Fibroblast of the aortic adventitia (primary cell): ENCODE data around the gene TSPAN18. TPM values are rescaled to one million over a fixed set of nuclear protein-coding genes. Genes with fewer than 3 reads are reported as not detected.
A peak's percentile ranks its signal among the peaks of the same experiment; 100 is the strongest.

ENCODE experiments used
- DNase-seq: peaks from one replicate; pipeline ENCODE4 v3.0.0-alpha.2; 2010; ENCODE audit warnings: low read depth
- H3K4me3 ChIP-seq: 2 replicates; pipeline ENCODE4 v1.5.1; 2011; ENCODE audit warnings: low read depth, mild to moderate bottlenecking, control low read depth, low read length, moderate library complexity
- CTCF ChIP-seq: IDR thresholded peaks from 2 replicates; pipeline ENCODE4 v1.5.1; 2011; ENCODE audit warnings: mild to moderate bottlenecking, low read length, control low read depth, inconsistent platforms; ENCODE audit not compliant: insufficient read depth
- total RNA-seq: library from RNA; depleted of rRNA; stranded (reverse); fragments of >200 nt; gene quantifications from 2 replicates; pipeline ENCODE4 v1.2.3, GENCODE V29; 2012; ENCODE audit warnings: low replicate concordance

Gene TSPAN18
- total RNA-seq, 1 donor, result under 0.01 TPM

DNA sequence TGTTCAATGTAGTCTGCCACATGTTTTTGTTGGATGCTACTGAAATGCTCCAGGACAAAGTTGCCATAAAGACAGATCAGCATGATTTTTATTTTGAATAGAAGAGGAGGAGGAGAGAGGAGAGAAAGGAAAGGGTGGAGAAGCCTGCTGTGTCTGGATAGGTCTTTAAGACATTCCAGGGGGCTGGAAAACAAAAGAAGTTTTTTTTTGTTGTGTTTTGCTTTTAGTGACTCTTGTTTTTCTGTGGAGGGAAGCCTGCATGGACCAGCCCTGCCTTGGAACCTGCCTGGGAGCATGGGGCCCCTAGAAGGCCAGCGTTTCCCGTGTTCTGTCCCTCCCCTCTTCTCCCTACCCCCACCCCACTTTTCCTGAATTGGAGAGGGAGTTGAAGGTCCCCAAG is 2.3 kb downstream of the TSPAN18 start:
- no peak for TF ChIP-seq CTCF
- no peak overlapping the region for H3K4me3 ChIP-seq
- no peak for DNase-seq

- DNase-seq, result no peak
- H3K4me3 ChIP-seq, result no peak overlapping the region
- TF ChIP-seq CTCF, result no peak
Observed at GRCh38 chr11:44729713-44730112, 3.0 kb downstream of the TSPAN18 start.

- TF ChIP-seq CTCF, result no peak
- DNase-seq, result no peak
- H3K4me3 ChIP-seq, result no peak overlapping the region
Observed at GRCh38 chr11:44730775-44731174, 4.0 kb downstream of the TSPAN18 start.

DNA sequence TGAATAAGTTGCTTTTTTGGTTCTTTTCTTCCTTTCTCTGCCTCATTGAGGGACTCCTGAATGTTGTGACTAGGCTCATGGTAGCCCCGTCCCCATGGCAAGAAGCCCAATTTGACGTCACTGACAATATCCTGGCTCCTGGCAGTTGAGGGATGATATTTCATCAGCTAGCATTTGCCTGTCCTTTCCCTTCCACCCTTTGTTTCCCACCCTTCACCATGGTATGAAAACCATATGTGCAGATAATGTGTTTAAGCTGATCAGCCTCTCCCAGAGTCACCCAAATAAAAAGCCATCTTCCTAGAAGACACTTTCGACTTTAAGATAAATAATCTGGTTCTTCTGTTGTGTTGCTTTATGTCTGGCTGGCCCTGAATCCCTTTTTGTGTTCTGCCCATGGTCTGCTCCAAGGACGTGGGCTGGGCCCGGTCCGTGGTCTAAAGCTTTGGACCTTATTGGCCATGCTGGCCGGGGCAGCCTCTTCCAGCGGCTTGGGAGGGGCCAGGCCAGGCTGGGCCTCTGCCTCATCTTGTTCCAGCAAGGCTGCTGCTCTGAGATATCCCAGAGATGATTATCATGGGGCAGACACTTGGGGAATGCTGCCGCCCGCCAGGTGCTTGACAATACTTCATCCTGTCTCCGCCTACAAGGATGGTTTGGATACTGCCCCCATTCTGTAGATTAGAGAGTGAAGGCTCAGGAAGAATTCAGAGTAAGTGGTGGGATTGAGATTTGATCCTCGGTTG is 5.1 kb downstream of the TSPAN18 start:
- no peak for TF ChIP-seq CTCF
- DNase-seq, result peak; percentile 16
- no peak overlapping the region for H3K4me3 ChIP-seq

DNA sequence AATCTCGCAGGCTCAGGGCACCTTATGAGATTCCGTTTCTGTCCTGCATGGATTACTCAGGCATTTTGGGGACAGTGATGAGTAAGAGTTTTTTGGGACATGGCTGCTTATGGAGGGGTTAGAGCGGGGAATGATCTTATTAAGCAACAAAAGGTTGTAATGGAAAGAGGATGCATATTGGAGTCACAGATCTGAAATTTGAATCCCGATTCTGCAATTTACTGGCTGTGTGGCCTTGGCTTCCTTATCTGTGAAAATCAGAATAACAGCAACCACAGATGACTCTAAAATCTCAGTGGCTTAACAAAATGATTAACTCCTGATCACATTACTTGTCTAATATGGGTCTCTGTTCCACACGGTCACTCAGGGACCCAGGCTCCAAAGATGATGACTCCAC is 5.8 kb downstream of the TSPAN18 start:
- DNase-seq, result no peak
- H3K4me3 ChIP-seq, result no peak overlapping the region
- no peak for TF ChIP-seq CTCF

GRCh38 chr11:44733877-44734276 is 7.1 kb downstream of the TSPAN18 start:
- TF ChIP-seq CTCF, result no peak
- no peak overlapping the region for H3K4me3 ChIP-seq
- DNase-seq, result no peak

DNA sequence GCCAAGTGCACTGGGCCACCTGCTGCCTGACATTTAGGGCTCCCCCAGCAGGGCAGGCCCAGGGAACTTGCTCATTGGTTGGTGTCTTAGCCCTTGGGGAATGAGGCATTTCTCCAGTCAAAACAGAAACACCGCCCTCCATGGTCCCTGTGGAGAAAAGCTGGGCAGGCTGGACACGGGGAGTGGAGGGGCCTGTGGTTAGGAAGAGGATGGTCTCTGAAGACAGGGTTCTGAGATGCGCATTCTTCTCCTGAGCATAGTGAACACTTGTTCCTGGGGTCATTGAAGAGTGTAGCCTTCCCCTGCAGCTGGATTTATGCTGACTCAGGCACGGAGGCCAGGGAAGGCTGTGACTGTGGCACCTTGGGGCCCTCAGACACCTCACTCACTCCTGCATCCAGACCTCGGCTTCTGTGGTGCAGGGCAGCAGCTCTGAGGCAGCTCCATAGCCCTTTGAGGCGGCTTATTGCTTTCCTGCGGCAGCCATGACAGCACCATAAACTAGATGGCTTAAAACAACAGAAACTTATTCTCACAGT is 8.2 kb downstream of the TSPAN18 start:
- DNase-seq, result no peak
- H3K4me3 ChIP-seq, result no peak overlapping the region
- no peak for TF ChIP-seq CTCF
